Thyroid gland (tissue), 4 donors: ENCODE data around the gene TRAPPC2. TPM values are rescaled to one million over a fixed set of nuclear protein-coding genes. Genes with fewer than 3 reads are reported as not detected.
A peak's percentile ranks its signal among the peaks of the same experiment; 100 is the strongest.

Experiments used
- DNase-seq, 2 donors: peaks; one replicate each; pipeline ENCODE4 v3.0.0-alpha.2; 2019
- H3K27ac ChIP-seq, 3 donors: fragments of 200-600 bp; sonication (generic); 1 replicate in 2 of 3; 2 replicates in 1 of 3; pipeline ENCODE4 v1.5.1; 2016 to 2019; ENCODE audit warnings: mild to moderate bottlenecking in 1 of 3, moderate library complexity in 1 of 3
- H3K27me3 ChIP-seq: fragments of 200-600 bp; sonication (generic); one replicate; pipeline ENCODE4 v1.5.1; 2019
- H3K36me3 ChIP-seq, 2 donors: fragments of 200-600 bp; sonication (generic); one replicate each; pipeline ENCODE4 v1.5.1; 2016 to 2019
- H3K4me1 ChIP-seq, 2 donors: fragments of 200-600 bp; sonication (generic); one replicate each; pipeline ENCODE4 v1.5.1; 2017 to 2019
- H3K4me3 ChIP-seq, 3 donors: fragments of 200-600 bp; sonication (generic); replicated peaks in 1 of 3; 1 replicate in 2 of 3; 2 replicates in 1 of 3; pipeline ENCODE4 v1.5.1; 2016; ENCODE audit warnings: mild to moderate bottlenecking in 1 of 3
- H3K9me3 ChIP-seq: fragments of 200-600 bp; sonication (generic); one replicate; pipeline ENCODE4 v1.5.1; 2017
- POLR2A ChIP-seq, 2 donors: fragments of 450-650 bp; IDR thresholded peaks; one replicate each; pipeline ENCODE4 v1.6.1; 2017; ENCODE audit warnings: antibody characterized with exemption in 2 of 2, mild to moderate bottlenecking in 2 of 2, moderate library complexity in 1 of 2
- WGBS, 2 donors: methylation state at CpG; one replicate each; pipeline ENCODE4 v1.1.5; 2017; 5-methylcytosine and 5-hydroxymethylcytosine counted together
- intact Hi-C: fragments of 100-400 bp; cut with DNase I; formaldehyde crosslinking; loops from one replicate; pipeline ENCODE4 v1.15.1; 2023
- total RNA-seq, 4 donors: library from RNA; depleted of rRNA; stranded (reverse); fragments of >200 nt; gene quantifications; one replicate each; pipeline ENCODE4 v1.2.3, GENCODE V29; 2016
- TF ChIP-seq, protein P1 (sequence below), 6 experiments: fragments of 200-600 bp in 3 of 6; fragments of 450-650 bp in 3 of 6; sonication (generic) in 3 of 6; IDR thresholded peaks; one replicate each; pipeline ENCODE4 v1.5.1; 2016 to 2019; ENCODE audit warnings: antibody characterized with exemption in 6 of 6, mild to moderate bottlenecking in 2 of 6, inconsistent platforms in 1 of 6, moderate library complexity in 1 of 6

TRAPPC2 gene
- total RNA-seq, 4 donors from 2014 or later = 18.9 to 27.7 (median 22.1) TPM

DNA sequence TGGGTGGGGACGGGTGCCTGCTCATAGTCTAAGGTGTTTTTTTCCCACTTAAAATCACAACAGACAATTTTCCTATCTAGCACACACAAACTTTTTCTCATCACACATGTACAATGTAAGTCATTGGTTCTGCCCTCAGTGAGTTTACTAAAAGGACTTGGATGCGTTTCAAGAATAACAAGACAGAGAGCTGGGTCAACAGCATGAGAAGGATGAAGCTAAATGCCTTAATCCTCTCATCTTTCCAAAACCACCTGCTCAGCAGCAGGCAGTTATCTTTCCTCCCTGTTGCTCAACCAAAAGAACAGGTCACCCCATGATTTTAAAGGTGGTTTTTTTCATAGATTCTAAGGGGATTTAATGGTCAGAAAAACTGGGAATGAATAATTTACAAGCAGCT, 40.3 kb upstream of the TRAPPC2 start:
- no peak for DNase-seq
- Histone ChIP-seq H3K4me1 (no peaks in the 10 kb centered on the region), H3K27me3 (no peaks in the 10 kb centered on the region), H3K27ac (peak overlapping the region in 1 of 3 donors; percentile 75), H3K9me3 (no peaks in the 10 kb centered on the region), H3K36me3 (peaks cover 0 to 7% of the 10 kb centered on the region in 2 donors), H3K4me3 (no peak overlapping the region)
- TF ChIP-seq, protein P1, sequence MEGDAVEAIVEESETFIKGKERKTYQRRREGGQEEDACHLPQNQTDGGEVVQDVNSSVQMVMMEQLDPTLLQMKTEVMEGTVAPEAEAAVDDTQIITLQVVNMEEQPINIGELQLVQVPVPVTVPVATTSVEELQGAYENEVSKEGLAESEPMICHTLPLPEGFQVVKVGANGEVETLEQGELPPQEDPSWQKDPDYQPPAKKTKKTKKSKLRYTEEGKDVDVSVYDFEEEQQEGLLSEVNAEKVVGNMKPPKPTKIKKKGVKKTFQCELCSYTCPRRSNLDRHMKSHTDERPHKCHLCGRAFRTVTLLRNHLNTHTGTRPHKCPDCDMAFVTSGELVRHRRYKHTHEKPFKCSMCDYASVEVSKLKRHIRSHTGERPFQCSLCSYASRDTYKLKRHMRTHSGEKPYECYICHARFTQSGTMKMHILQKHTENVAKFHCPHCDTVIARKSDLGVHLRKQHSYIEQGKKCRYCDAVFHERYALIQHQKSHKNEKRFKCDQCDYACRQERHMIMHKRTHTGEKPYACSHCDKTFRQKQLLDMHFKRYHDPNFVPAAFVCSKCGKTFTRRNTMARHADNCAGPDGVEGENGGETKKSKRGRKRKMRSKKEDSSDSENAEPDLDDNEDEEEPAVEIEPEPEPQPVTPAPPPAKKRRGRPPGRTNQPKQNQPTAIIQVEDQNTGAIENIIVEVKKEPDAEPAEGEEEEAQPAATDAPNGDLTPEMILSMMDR (IDR thresholded peaks at IDR 0.05) = no peak
- no peak for TF ChIP-seq POLR2A (IDR thresholded peaks at IDR 0.05)
- intact Hi-C loops = no loop called here
- 92 to 94% methylated on average over 2 of the region's 2 CpGs for WGBS, 2 donors

DNA sequence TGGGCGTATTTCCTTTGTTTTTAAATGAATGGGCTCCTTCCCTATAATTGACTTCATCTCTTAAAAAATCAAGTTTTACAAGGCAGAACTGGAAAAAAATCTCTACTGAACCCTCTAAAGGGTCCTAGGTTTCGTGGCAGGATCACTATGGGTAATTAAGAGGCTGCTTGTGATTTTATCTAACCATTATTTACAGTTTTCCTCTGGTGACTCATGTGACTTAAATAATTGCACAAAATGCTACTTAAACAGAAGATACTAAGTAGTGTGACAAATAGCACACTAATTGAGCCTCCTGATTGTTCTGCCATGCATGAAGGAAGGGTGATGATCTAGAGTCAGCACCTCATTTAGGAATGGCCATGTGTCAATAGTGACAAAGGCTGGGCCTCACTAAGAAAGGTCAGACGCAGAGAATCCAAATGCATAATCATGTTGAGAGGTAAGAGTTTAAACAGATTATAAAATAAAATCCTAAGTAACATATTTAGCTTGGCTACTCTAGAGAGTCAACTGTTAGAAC, 35.7 kb upstream of the TRAPPC2 start:
- H3K4me3 ChIP-seq = no peak overlapping the region
- H3K27ac ChIP-seq = no peak overlapping the region
- intact Hi-C loops = no loop called here
- peaks cover 10 to 22% of the 10 kb centered on the region in 2 donors for H3K36me3 ChIP-seq
- DNase-seq = no peak
- 91 to 97% methylated on average over 3 of the region's 3 CpGs for WGBS, 2 donors
- TF ChIP-seq, protein P1 (IDR thresholded peaks at IDR 0.05) = no peak
- no peak for TF ChIP-seq POLR2A (IDR thresholded peaks at IDR 0.05)
- no peaks in the 10 kb centered on the region for H3K9me3 ChIP-seq
- H3K4me1 ChIP-seq = no peaks in the 10 kb centered on the region
- H3K27me3 ChIP-seq = no peaks in the 10 kb centered on the region

DNA sequence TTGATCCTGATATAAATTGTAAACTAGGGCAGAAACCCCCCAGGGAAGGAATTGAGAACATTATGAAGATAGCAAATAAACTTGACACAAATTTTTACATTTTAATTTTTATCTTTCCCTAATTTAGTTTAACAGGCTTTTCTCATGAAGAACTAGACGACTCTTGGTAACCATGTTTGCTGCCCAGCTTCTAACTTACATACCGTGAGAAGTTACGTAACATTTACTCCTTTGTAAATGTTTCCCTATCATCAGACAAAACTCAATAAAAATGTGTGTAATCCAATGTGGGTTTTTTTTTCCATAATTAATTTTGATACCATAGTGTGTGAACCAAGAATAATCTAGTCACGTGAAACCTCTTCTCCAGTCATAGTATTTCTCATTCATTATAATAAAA, 34.5 kb upstream of the TRAPPC2 start:
- Histone ChIP-seq H3K36me3 (peaks cover 10 to 23% of the 10 kb centered on the region in 2 donors), H3K27ac (no peak overlapping the region), H3K4me1 (peaks cover 0 to 3% of the 10 kb centered on the region in 2 donors), H3K9me3 (no peaks in the 10 kb centered on the region), H3K4me3 (no peak overlapping the region), H3K27me3 (no peaks in the 10 kb centered on the region)
- no peak for DNase-seq
- 96% methylated on average over 4 of the region's 4 CpGs for WGBS, 2 donors
- TF ChIP-seq, protein P1 (IDR thresholded peaks at IDR 0.05) = no peak
- no peak for TF ChIP-seq POLR2A (IDR thresholded peaks at IDR 0.05)
- intact Hi-C loops = no loop called here

DNA sequence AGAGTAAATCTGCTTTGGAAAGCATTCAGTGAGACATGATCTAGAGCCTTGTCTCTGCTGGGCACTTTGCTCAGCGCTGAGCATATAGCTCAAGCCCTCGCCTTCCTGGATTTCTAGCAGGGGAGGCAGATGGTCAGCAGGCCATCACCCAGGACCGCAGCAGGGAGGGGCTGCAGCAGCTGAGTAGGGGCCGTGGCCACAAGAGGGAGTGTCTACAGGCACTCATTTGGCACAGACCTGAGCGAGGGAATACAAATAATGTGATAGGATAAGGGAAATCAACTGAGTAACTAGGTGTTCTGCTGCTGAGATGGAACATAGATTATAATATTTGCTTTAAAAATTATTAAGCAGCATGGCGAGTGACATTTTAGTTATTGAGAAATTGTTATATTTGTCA, 30.3 kb upstream of the TRAPPC2 start:
- WGBS, 2 donors = 59 to 67% methylated on average over 6 of the region's 6 CpGs
- intact Hi-C loops = no loop called here
- Histone ChIP-seq H3K27me3 (no peaks in the 10 kb centered on the region), H3K4me1 (peaks cover 0 to 3% of the 10 kb centered on the region in 2 donors), H3K9me3 (no peaks in the 10 kb centered on the region), H3K4me3 (no peak overlapping the region), H3K36me3 (peaks cover 29 to 31% of the 10 kb centered on the region in 2 donors), H3K27ac (peak overlapping the region in 2 of 3 donors; percentile 27 to 44)
- peak in 1 of 2 donors; percentile 23 for DNase-seq
- TF ChIP-seq POLR2A (IDR thresholded peaks at IDR 0.05) = no peak
- TF ChIP-seq, protein P1 (IDR thresholded peaks at IDR 0.05) = peak in 2 of 6 experiments; percentile 15 to 24

DNA sequence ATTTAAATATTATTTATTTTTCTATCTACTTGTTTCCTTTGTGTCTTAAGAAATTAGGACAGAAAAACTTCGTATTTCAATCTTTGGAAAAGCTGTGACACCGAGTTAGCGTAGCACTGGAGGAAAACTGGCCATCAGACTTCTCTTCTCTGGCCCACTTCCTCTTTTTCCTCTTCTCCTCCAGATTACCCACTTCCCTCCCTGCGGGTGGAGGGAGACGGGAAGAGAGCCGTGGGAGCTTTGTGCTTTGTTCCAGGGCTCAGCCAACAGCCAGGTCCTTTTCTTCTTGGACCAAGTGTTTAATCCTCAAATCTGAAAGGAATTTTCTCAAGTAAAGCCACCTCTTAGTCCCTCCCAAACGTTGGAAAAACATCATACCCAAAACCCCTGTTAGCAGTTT, 29.9 kb upstream of the TRAPPC2 start:
- no peaks in the 10 kb centered on the region for H3K9me3 ChIP-seq
- H3K4me3 ChIP-seq = no peak overlapping the region

More for the DNA sequence above, 29.9 kb upstream of the TRAPPC2 start:
- TF ChIP-seq, protein P1 (IDR thresholded peaks at IDR 0.05) = no peak
- no peak for TF ChIP-seq POLR2A (IDR thresholded peaks at IDR 0.05)
- DNase-seq = no peak
- intact Hi-C loops = no loop called here
- Histone ChIP-seq H3K4me1 (peaks cover 0 to 3% of the 10 kb centered on the region in 2 donors), H3K27me3 (no peaks in the 10 kb centered on the region), H3K27ac (peak overlapping the region in 2 of 3 donors; percentile 27 to 44), H3K36me3 (peaks cover 26 to 27% of the 10 kb centered on the region in 2 donors)
- WGBS, 2 donors = 49 to 50% methylated on average over 7 of the region's 7 CpGs
